ENCODE measurements around the gene GTPBP4. TPM values are rescaled to one million over a fixed set of nuclear protein-coding genes. Genes with fewer than 3 reads are reported as not detected.

GTPBP4 gene
- total and polyA plus RNA-seq, 2 of the 8 experiments (the other 6 are each of a cell fraction or from before 2014, with no cell fraction given), result 16.9 to 98.1 TPM

DNA sequence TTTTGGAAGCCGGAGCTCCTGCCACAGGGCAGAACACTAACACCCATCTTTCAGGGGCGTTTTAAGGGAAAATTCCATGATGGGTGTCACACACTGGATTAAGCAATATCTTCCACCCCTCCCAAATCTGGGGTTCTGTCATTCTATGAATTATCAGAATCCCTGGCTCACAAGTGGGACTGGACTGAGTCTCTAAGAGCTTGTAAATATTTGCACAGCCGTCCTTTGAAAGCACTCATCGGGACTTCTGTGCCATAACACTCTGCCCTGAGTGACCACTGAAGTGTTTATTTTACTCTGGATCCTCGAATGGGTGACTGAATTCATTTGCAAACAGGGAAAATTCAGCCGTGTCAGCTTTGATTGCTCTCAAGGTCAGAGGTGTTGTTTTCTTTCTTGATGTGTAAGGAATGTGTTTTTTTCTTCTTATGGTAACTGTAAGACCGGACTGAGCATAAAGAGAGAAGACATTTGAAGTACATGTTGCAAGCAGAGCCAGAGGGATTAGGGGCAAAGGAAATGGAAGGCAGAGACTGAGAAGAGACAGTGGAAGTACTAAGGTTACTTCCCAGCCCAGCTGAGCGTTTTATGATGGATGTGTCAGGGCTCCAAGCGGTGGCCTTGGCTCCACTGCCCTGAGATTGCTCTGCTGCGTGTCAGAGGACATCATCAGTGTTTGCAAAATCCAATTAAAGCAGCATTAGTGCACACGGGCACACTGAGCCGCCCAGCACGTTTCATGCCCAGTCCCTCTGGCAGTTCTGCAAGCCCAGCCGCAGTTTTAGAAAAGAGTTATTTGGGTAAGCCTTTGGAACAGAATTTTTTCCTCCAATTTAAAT is 17.7 kb upstream of the GTPBP4 start:
- Histone ChIP-seq H3K4me3 (ENCODE audit: extremely low read depth in 1 of 4, insufficient read depth in 2 of 4, low read depth in 3 of 4, low read length in 4 of 4) (no peak overlapping the region), H2BK15ac (ENCODE audit: low read length) (no peak overlapping the region), H2AK5ac (ENCODE audit: low read depth, low read length) (no peak overlapping the region), H2BK120ac (replicated peaks; ENCODE audit: low read depth, low read length) (no peak overlapping the region), H4K5ac (ENCODE audit: insufficient read length, low read depth, low read length) (no peak overlapping the region), H2BK5ac (ENCODE audit: low read depth, low read length) (no peak overlapping the region), H3K27ac (ENCODE audit: low read depth, low read length) (no peak overlapping the region), H3K23ac (ENCODE audit: insufficient read length) (no peak overlapping the region), H3K4me2 (ENCODE audit: insufficient read depth in 1 of 2, low read depth in 2 of 2, low read length in 2 of 2) (no peak overlapping the region), H3K4me1 (replicated peaks in 1 of 4; ENCODE audit: control insufficient read depth in 3 of 4, insufficient read depth in 4 of 4, low read length in 3 of 4) (peaks cover 0 to 10% (median 3%) of the 10 kb centered on the region in 4 experiments; a peak in 4 of 7 replicates), H3K9ac (replicated peaks in 1 of 4; ENCODE audit: extremely low read depth in 1 of 4, low read depth in 3 of 4, low read length in 3 of 4) (no peak overlapping the region), H3K14ac (ENCODE audit: insufficient read length) (no peak overlapping the region), H4K91ac (replicated peaks; ENCODE audit: insufficient read length, low read length) (no peak overlapping the region), H4K20me1 (replicated peaks in 1 of 2; ENCODE audit: control insufficient read depth in 1 of 2, insufficient read depth in 2 of 2, low read length in 2 of 2) (no peaks in the 10 kb centered on the region), H3K36me3 (ENCODE audit: control insufficient read depth in 2 of 4, insufficient read depth in 4 of 4, low read length in 3 of 4) (no peaks in the 10 kb centered on the region), H3K9me3 (ENCODE audit: insufficient read depth in 2 of 2, low read depth in 1 of 2, low read length in 1 of 2) (no peaks in the 10 kb centered on the region), H2AFZ (ENCODE audit: low read length) (no peak overlapping the region), H3K4ac (replicated peaks; ENCODE audit: insufficient read length, low read depth, low read length) (no peak overlapping the region), H3K56ac (replicated peaks; ENCODE audit: insufficient read length, low read depth, low read length) (no peak overlapping the region), H4K8ac (ENCODE audit: extremely low read depth, insufficient read depth, low read length) (no peak overlapping the region), H3K27me3 (replicated peaks in 1 of 4; ENCODE audit: control insufficient read depth in 3 of 4, extremely low read depth in 1 of 4, insufficient read depth in 3 of 4, low read length in 3 of 4) (no peaks in the 10 kb centered on the region), H3K79me2 (ENCODE audit: control insufficient read depth in 1 of 2, insufficient read depth in 2 of 2, low read length in 2 of 2) (no peaks in the 10 kb centered on the region), H3K23me2 (ENCODE audit: low read depth, low read length) (no peaks in the 10 kb centered on the region), H2BK12ac (ENCODE audit: low read depth, low read length) (no peak overlapping the region), H3K79me1 (ENCODE audit: low read depth, low read length) (no peaks in the 10 kb centered on the region), H2BK20ac (ENCODE audit: low read length) (no peak overlapping the region), H3K18ac (ENCODE audit: extremely low read depth, low read length) (no peak overlapping the region)
- no peak for FAIRE-seq
- POLR2A ChIA-PET (ENCODE audit: partially characterized antibody), result interaction anchor here (0.6 to 1.6 kb wide), 2 partner anchors 16 to 399 kb away, joined by 3 to 11 read pairs; no protein-coding TSS in a partner anchor
- 83% methylated on average over 14 of the region's 14 CpGs; no CpG with 5 or more reads in 1 of the 2 experiments for WGBS, 2 experiments (ENCODE audit: extremely low coverage in 1 of 2, insufficient coverage in 1 of 2, insufficient read length in 1 of 2, insufficient replicate concordance in 2 of 2, low coverage in 1 of 2, low lambda C conversion rate in 2 of 2, missing lambda C conversion rate in 1 of 2)
- CTCF ChIA-PET (ENCODE audit: partially characterized antibody), result interaction anchor here (0.5 to 1.5 kb wide), 7 partner anchors 10 to 181 kb away, joined by 3 to 4 read pairs (median 3); no protein-coding TSS in a partner anchor
- DNase-seq (ENCODE audit: low read depth in 1 of 2, low spot score in 2 of 2), result no peak
- TF ChIP-seq POLR2AphosphoS5 (IDR thresholded peaks at IDR 0.05; ENCODE audit: low read depth, low read length) (no peak), ZNF274 (IDR thresholded peaks at IDR 0.05; ENCODE audit: borderline replicate concordance, extremely low read depth, low read length) (no peak), TEAD4 (IDR thresholded peaks at IDR 0.05; ENCODE audit: low read depth, low read length) (no peak), TAF7 (optimal IDR thresholded peaks at IDR 0.05; ENCODE audit: borderline replicate concordance, low read depth, low read length) (no peak), PHF8 (conservative IDR thresholded peaks at IDR 0.05; ENCODE audit: low read depth, low read length) (no peak), GTF2F1 (IDR thresholded peaks at IDR 0.05; ENCODE audit: borderline replicate concordance, low read depth, low read length) (no peak), SIN3A (conservative IDR thresholded peaks at IDR 0.05 in 1 of 2, IDR thresholded peaks at IDR 0.05 in 1 of 2; ENCODE audit: low read depth in 1 of 2, low read length in 2 of 2) (no peak), EP300 (IDR thresholded peaks at IDR 0.05; ENCODE audit: borderline replicate concordance in 1 of 2, low read depth in 2 of 2, low read length in 2 of 2) (no peak), RBBP5 (IDR thresholded peaks at IDR 0.05; ENCODE audit: borderline replicate concordance, low read depth, low read length) (no peak), NRF1 (IDR thresholded peaks at IDR 0.05; ENCODE audit: low read depth, low read length) (no peak), CBX5 (IDR thresholded peaks at IDR 0.05; ENCODE audit: low read depth, low read length) (no peak), CHD1 (IDR thresholded peaks at IDR 0.05; ENCODE audit: low read depth, low read length) (no peak)

Data from H1 (cell line).